Gastroesophageal sphincter (tissue), 2 donors: ENCODE measurements around the gene GSTM5.

Source experiments
- POLR2A ChIP-seq, 2 donors: fragments of 450-650 bp; IDR thresholded peaks; one replicate each; pipeline ENCODE4 v1.6.1; 2017; ENCODE audit warnings: antibody characterized with exemption in 2 of 2, mild to moderate bottlenecking in 2 of 2, moderate library complexity in 1 of 2
- POLR2AphosphoS5 ChIP-seq: sonication (generic); formaldehyde crosslinking; IDR thresholded peaks from one replicate; pipeline ENCODE4 v1.6.1; 2017; ENCODE audit warnings: antibody characterized with exemption

DNA sequence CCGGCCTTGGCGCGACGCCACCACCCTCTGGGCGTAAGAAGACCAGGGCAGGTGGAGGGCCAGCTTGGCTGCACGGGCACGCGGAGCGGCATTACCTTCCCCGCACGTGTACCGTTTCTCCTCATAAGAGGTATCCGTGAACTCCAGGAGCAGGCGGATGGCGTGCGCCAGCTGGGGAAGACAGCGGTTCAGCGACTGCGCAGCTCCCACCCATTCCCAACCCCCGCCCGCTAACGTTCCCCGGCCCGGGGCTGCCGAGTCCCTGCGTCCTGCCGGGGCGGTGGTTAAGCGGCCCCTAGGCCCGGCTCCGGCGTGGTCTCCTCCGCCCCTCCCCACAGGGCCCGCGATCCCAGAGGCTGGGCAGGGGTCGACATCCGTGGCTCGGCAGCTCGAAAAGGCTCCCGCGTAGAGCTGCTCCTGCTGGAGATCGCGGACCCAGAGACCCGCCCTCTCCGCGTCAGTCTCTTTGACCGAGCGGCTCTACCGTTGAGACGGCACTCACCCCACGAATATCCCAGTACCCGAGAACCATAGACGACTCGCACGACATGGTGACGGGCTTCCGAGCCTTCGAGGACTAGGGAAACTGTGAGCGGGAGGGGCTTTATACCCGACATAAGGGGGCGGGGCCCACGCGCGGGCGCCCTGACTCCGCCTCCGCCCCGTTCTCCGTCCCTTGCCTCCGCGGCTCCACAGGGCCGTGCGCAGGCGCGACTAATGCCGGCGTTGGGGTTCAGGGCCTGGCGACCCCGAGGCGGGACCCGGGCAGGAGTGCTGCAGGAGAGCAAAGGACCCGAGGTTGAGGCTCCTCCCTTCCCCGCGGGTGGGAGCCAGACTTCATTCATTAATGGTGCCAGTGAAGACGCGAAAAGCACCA, 27.9 kb downstream of the GSTM5 start:
- TF ChIP-seq POLR2AphosphoS5 (peak; percentile 92), POLR2A (IDR thresholded peaks at IDR 0.05) (peak; percentile 74 to 92)
